GM11168 (cell line): ENCODE data around the gene DHRS7B.
"Not testable (repeated sequence)": the region's sequence is repeated elsewhere in the genome, so short reads cannot be mapped to it uniquely, and the experiment has no call there.

ENCODE experiments used
- in situ Hi-C: fragments of 300-500 bp; cut with MboI; formaldehyde crosslinking; loops from one replicate; pipeline ENCODE4 v1.12.0; 2022; ENCODE audit warnings: low sequenced_read_pairs; ENCODE audit not compliant: unreplicated experiment

The DHRS7B gene

DNA sequence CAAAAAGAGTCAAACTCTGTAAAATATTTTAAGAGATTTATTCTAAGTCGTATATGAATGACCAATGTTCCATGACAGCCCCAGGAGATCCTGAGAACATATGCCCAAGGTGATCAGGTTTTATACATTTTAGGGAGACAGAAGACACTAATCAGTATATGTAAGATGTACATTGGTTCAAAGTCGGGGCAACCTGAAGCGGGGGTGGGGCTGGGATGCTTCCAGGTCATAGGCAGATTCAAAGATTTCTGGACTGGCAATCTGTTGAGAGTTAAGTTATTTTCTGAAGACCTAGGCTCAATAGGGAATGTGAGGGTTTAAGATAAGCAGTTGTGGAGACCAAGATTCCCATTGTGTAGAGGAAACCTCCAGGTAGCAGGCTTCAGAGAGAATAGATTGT, 20.4 kb upstream of the DHRS7B start:
- in situ Hi-C loops: loop anchor here (25.0 kb wide), 1 partner anchor 381 kb away; no protein-coding TSS in a partner anchor

DNA sequence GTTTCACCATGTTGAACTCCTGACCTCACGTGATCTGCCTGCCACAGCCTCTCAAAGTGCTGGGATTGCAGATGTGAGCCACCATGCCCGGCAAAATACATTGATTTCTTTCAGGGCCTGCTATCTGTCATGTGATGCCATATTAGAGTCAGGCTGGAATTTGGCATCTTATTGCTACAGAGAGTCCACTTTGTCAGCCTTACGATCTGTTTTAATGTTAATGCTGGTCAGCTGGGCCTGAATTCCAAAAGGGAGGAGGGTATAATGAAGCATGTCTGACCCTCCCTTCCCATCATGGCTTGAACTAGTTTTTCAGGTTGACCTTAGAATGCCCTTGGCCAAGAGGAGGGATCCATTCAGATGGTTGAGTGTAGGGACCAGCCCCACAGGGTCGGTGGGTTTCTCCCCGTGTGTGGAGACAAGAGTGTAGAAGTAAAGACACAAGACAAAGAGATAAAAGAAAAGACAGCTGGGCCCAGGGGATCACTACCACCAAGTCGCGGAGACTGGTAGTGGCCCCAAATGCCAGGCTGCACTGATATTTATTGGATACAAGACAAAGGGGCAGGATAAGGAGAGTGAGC, 19.6 kb upstream of the DHRS7B start:
- in situ Hi-C loops: loop anchor here (25.0 kb wide), 1 partner anchor 380 kb away; no protein-coding TSS in a partner anchor

DNA sequence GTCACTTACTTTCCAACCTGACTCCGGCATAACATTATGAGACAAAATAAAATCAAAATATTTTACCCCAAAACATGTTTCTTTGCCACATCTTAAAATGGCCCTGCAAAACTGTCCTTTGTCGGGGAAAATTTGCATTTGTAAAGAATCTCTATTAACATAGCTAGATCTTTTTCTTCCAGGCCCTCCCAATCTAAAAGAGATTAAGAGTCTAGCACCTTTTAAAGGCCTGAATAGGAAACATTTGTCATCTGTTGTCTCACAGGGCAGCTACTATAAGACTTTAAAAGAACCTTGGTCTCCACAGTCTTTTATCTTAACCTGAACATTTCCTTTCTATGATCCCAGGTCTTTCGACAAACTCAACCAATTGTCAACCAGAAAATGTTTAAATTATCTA, 18.1 kb upstream of the DHRS7B start:
- in situ Hi-C loops: loop anchor here (25.0 kb wide), 1 partner anchor 379 kb away; no protein-coding TSS in a partner anchor

DNA sequence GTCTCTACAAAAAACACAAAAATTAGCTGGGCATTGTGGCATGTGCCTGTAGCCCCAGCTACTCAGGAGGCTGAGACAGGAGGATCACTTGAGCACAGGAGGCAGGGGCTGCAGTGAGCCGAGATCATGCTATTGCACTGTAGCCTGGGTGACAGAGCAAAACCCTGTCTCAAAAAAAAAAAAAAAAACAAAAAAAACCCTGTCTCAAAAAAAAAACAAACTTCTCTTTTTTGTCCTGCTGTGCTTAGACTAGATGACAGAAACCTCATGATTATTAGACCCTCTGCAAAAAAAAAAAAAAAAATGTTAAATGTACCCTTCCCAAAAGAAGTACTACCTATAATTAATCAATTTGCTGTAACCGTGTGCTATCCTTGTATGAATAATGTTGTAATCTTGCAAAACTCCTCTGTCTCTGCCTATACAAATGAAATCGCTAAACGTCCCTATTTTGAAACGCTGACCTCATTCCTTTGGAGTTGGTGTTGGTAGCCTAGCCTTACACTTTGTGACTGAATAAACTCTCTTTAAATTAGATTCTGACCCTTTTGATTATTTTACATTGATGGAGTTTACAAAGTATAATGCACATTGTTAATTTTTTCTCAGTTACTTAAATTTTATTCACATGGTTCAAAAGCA, 13.6 kb upstream of the DHRS7B start:
- in situ Hi-C loops: loop anchor here (25.0 kb wide), 1 partner anchor 374 kb away; no protein-coding TSS in a partner anchor

DNA sequence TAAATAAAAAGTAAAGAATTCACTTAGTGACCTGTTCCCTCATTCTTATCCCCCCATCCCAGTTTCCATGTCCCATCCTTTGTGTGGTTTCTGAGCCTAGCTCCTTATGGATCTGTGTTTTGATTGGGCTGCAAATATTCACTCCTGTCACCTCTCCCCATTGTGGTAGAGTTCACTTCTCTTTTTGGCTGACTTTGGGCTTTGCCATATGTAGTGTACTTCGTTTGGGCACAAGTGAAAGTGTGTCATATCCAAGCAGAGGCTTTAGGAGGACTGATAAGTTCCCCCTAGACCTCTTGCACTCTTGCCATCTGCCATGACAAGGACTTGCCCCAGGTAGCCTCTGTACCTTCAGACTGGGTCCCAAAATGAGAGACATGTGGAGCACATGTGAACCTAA, 13.0 kb upstream of the DHRS7B start:
- in situ Hi-C loops: loop anchor here (25.0 kb wide), 1 partner anchor 374 kb away; no protein-coding TSS in a partner anchor

DNA sequence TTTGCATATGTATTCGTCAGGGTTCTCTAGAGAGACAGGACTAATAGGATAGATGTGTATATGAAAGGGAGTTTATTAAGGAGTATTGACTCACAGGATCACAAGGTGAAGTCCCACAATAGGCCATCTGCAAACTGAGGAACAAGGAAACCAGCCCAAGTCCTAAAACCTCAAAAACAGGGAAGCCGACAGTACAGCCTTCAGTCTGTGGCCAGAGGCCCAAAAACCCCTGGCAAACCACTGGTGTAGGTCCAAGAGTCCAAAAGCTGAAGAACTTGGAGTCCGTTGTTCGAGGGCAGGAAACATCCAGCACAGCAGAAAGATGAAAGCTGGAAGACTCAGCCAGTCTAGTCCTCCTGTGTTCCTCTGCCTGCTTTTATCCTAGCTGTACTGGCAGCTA, 12.0 kb upstream of the DHRS7B start:
- in situ Hi-C loops: loop anchor here (25.0 kb wide), 1 partner anchor 373 kb away; no protein-coding TSS in a partner anchor

DNA sequence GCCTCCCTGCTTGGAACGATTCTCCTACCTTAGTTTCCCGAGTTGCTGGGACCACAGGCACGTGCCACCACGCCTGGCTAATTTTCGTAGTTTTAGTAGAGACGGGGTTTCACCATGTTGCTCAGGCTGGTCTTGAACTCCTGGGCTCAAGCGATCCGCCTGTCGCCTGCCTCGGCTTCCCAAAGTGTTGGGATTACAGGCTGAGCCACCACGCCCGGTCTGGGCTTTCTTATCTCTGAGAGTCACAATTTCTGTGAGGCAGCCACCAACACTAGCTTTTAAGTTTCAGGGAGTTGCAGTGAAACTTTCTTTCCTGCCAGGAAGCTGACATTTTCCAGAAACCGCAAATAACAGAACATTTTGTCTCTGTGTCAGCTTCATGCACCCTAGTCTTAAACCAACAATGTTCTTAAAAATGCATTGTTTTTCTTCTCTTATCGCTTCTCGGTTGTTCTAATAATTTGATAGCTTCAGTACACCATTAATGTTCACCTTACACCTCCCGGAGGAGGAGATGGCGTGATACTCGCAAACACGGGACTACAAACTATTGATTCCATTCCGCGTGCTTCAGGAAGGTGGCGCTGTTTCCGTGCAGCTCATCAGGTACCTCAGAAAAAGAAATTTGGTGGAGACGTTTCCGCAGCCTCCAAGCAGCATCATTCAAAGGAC, 7.4 kb upstream of the DHRS7B start:
- in situ Hi-C loops: loop anchor here (25.0 kb wide), 1 partner anchor 368 kb away; no protein-coding TSS in a partner anchor

DNA sequence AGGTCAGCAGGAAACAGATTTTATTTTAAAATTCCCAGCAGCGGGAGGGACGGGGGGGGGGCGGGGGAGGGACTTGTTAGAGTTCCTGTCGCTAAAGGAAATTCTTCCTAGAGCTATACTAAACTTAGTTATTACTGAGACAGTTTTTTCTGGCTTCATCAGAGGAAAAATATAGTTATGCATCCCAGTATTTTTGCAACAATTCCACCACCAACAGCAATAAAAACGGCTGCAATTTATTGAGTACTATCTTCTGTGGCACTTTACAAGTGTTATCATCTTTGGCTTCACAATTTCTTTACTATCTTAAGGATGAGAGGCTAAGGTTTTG, 6.9 kb upstream of the DHRS7B start:
- in situ Hi-C loops: loop anchor here (10.0 to 25.0 kb wide), 2 partner anchors 125 to 367 kb away; no protein-coding TSS in a partner anchor

DNA sequence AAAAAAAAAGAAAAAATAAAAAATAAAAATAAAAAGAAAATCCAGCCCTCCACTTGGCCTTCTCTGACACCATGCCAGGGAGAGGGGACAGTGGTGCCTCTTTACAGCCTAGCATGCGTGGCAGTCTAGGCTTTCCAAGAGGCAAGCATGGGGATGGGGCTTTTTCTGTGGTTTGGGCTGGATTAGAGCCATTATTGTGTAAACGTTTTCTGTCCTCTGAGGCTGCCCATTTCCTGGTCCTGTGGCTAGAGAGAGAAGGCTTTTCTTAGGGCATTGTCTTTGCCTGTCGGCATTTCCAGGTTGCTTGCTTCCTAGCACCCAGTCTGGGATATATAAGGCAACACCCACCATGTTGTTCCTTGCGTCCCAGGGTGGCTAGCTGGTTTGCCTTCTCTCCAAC, 2.7 kb upstream of the DHRS7B start:
- in situ Hi-C loops: loop anchor here (10.0 to 25.0 kb wide), 2 partner anchors 121 to 363 kb away; no protein-coding TSS in a partner anchor

DNA sequence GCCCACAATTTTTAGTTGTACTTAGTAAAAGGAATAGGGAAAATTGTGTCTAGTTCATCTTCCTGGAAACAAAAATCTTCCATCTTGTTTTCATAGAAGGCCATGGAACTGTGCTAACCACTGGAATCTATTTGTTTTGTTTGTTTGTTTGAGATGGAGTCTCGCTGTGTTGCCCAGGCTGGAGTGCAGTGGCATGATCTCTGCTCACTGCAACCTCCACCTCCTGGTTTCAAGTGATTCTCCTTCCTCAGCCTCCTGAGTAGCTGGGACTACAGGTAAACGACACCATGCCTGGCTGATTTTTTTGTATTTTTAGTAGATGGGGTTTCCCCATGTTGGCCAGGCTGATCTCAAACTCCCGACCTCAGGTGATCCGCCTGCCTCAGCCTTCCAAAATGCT, 2.2 kb upstream of the DHRS7B start:
- in situ Hi-C loops: loop anchor here (10.0 to 25.0 kb wide), 2 partner anchors 120 to 363 kb away; no protein-coding TSS in a partner anchor

DNA sequence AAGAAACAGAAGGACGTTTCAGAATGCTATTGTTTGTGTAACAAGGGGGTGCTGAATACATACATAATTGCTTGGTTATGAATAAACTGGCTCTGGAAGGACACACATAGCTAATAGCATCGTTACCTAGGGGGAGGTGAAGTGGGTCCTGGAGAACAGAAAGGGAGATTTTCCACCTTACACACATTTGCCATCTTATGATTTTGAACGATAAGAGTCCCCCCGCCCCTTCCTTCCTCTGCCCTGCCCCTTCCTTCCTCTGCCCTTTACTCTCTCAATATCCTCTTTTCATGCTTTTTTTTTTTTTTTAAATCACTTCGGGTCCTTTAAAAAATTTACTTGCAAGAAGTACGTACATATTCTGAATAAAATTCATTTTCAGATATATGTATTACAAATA, 902 bp upstream of the DHRS7B start:
- in situ Hi-C loops: loop anchor here (10.0 kb wide), 1 partner anchor 119 kb away; no protein-coding TSS in a partner anchor

DNA sequence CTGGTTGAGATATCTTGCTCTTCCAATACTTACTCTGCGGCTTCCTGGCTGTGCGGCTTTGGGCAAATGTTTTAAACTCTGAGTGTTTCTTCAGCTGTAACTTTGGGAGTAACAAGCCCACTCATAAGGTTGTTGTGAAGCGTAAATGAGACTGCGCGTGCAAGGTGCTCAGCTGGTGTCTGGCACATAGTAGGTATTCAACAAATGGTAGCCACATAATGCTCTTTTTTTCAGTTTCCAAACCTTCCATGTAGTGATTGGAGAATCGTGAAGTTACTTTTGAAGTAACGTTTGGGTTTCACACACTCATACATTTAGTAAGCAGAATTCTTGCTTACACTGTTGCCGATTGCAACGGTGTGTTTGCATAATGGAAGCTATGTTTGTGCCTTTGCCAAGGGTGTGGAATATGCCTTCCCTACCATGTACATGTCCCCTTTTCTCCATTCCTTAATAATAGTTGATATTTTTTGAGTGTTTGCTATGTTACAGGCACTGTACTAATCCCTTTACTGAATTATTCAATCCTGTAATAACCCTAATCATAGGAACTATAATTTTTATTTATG, 829 bp downstream of the DHRS7B start:
- in situ Hi-C loops: loop anchor here (10.0 kb wide), 1 partner anchor 117 kb away; no protein-coding TSS in a partner anchor

DNA sequence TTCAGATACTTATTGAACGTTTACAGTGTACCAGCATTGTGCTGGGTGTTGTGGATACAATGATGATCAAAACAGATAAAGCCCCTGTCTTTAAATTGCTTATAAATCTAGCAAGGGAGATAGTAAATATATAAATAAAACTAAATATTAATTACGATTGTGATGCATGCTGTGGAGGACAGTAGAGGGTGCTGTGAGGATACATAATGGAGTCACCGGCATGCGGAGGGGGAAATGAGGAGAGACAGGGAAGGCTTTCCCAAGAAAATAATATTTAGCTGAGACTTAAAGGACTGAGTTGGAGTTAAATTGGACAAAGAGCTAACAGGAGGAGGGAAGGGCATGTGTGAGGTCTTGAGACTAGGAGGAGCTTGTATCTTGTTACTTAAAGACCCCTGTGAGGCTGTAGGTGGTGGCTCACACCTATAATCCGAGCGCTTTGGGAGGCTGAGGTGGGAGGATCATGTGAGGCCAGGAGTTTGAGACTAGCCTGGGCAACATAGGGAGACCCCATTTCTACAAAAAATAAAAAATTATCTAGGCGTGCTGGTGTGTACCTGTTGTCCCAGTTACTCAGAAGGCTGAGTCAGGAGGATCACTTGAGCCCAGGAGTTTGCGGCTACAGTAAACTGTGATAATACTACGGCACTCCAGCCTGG, 2.4 kb downstream of the DHRS7B start:
- in situ Hi-C loops: loop anchor here (10.0 kb wide), 1 partner anchor 116 kb away; no protein-coding TSS in a partner anchor

DNA sequence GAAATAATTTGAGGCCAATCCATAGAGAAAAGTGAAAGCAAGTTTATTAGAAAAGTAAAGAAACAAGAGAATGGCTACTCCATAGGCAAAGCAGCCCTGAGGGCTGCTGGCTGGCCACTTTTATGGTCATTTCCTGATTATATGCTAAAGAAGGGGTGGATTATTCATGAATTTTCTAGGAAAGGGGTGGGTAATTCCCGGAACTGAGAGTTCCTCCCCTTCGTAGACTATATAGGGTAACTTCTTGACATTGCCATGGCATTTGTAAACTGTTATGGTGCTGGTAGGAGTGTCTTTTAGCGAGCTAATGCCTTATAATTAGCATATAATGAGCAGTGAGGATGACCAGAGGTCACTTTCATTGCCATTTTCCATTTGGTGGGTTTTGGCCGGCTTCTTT, 4.4 kb downstream of the DHRS7B start:
- in situ Hi-C loops: no loop called here

DNA sequence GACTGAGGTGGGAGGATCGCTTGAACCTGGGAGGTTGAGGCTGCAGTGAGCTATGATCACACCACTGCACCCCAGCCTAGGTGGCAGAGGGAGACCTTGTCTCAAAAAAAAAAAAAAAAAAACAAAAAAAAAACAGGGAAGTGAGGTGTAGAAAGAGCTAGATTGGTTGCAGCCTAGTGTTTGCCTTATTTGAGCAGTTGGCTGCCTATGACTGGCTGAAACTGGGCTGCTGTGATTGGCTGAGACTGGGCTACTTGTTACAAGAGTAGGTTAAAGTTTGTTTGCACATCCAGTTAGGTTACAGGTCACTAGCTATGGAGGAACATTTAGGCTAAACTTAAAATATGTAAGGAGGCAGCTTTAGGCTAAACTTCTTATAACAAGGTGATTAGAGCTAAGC, 5.7 kb downstream of the DHRS7B start:
- in situ Hi-C loops: no loop called here

DNA sequence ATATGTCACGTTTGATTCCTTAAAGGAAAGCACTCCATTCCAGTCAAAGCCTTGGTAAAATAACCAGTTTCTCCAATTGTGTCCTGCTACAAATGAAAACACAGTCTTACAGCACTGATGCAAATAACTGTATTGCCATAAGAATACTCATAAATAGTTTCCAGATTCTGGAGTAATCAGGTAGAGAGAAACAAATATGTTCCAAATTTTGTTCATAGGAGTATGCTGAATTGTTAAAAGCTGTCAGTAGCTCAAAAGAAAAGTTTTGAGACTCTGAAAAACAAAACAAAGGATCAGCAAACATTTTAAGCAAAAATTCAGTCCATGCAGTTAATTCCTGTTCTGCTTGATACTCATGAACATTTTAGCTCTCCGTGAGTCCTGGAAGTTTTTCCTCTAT, 7.8 kb downstream of the DHRS7B start:
- in situ Hi-C loops: no loop called here

DNA sequence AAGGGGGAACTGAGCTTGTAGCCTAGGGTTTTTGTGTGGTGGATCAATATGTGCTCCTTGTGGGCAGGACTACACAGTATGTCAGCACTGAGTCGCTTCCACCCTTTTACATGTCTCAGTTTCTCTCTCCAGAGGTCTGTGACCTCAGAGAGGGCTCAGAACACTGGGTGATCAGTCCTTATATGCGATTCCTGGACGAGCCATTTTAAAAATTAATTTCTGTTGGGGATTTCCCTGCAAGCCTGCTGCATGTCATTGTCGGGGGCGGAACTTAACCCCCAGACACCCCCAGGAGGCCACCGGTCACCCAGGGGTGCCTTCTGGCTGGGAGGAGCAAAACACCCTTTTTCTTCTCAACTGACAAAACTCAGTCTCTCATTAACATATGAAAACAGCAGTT, 14.1 kb downstream of the DHRS7B start:
- in situ Hi-C loops: no loop called here

DNA sequence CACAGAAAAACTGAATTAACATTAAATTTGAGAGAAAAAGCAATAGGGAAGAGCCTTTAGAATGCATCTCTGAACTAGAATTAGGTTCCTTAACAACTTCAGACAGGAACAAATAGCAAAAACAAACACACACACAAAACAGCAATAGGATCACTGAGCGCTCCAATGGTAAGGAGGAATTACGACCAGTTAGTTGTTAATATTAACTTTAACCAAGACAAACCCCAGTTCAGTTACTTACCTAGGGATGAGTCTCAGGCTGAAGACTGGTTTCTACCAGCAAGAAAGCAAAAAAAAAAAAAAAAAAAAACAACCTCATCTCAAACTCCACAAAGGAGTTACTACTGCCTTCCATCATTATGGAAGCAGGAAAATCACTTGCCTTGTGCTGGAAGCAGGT, 14.6 kb downstream of the DHRS7B start:
- in situ Hi-C loops: no loop called here

DNA sequence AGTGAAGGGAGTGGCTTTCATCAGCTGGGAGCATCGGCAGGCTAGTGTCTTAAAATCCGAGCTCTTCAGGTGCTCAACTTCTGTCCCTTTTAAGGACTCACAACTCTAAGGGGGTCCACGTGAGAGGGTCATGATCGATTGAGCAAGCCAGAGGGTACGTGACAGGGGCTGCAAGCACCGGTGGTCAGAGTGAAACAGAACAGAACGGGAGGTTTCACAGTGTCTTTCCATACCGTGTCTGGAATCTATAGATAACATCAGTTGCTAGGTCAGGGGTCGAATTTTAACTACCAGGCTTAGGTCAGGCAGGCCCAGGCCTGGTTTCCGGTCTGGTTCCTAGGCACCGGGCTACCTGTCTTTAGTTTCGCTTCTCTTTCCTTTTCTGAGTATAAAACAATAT, 15.3 kb downstream of the DHRS7B start:
- in situ Hi-C loops: not testable (repeated sequence)

DNA sequence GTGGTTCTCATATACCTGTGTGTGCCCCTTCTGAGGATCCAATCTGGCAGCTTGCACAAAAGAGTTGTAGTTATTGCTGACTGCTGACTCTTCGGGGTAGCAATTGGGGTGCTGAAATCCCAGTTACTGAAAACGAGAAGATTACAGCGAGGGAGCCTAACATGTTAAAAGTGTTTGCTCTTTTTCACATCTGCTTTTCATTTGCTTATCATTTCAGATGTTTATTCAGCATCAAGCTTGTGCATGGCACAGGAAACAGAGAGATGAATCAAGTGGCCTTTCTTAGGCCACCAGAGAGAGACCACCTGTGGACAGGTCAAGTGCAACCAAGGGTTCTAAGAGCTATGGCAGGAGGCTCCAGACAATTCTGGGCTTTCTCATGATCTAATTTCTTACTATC, 16.9 kb downstream of the DHRS7B start:
- in situ Hi-C loops: no loop called here
